A549 (cell line): ENCODE results near the gene CELF4. TPM values are rescaled to one million over a fixed set of nuclear protein-coding genes. Genes with fewer than 3 reads are reported as not detected.

Source experiments
- ATAC-seq, 2 experiments: fragments of 200-7000 bp in 1 of 2; fragments of >200 bp in 1 of 2; cut with Nextera tagmentation in 1 of 2; cut with Tn5 transposase in 1 of 2; 3 replicates each; pipeline versions ENCODE4 v1.8.0 to v1.9.1; 2018 to 2020; ENCODE audit warnings: mild to moderate bottlenecking in 1 of 2, moderate library complexity in 1 of 2
- CTCF ChIA-PET: fragments of 300-600 bp; sonication (Branson Sonifier 250); formaldehyde crosslinking; extraction: SDS; loops from one replicate; lab custom pipeline; 2021; ENCODE audit warnings: antibody characterized with exemption, inconsistent platforms; lab: Yijun Ruan, JAX
- POLR2A ChIA-PET: fragments of 350-600 bp; formaldehyde crosslinking; extraction: SDS; loops from one replicate; lab custom pipeline; 2021; ENCODE audit warnings: antibody characterized with exemption, inconsistent platforms; lab: Yijun Ruan, JAX
- DNase-seq, 2 experiments: peaks; one replicate each; pipeline versions ENCODE4 v3.0.0 to v3.0.0-alpha.2; 2011 to 2016; ENCODE audit warnings: low read depth in 1 of 2, low spot score in 1 of 2
- FAIRE-seq: peaks from 2 replicates; lab custom pipeline; 2011; peaks lifted over from hg19 to GRCh38; lab: Jason Lieb, UNC
- H3K27ac ChIP-seq, 2 experiments: fragments of >200 bp; sonication (Bioruptor Twin); formaldehyde crosslinking; 3 replicates each; pipeline ENCODE4 v1.5.1; 2016 to 2017
- H3K4me1 ChIP-seq: fragments of >200 bp; sonication (Bioruptor Twin); formaldehyde crosslinking; 3 replicates; pipeline ENCODE4 v1.6.1; 2016
- H3K4me2 ChIP-seq: fragments of >200 bp; sonication (Bioruptor Twin); formaldehyde crosslinking; 3 replicates; pipeline ENCODE4 v1.6.1; 2016
- H3K4me3 ChIP-seq: fragments of >200 bp; sonication (Bioruptor Twin); formaldehyde crosslinking; 3 replicates; pipeline ENCODE4 v1.5.1; 2016
- H3K9me3 ChIP-seq: fragments of >200 bp; sonication (Bioruptor Twin); formaldehyde crosslinking; 3 replicates; pipeline ENCODE4 v1.6.1; 2016
- CBX8 ChIP-seq: fragments of 200-600 bp; sonication (generic); IDR thresholded peaks from 2 replicates; pipeline ENCODE4 v1.6.1; 2016
- CHD2 ChIP-seq: fragments of 150-350 bp; IDR thresholded peaks from 2 replicates; pipeline ENCODE4 v1.6.1; 2014; ENCODE audit warnings: low read length; ENCODE audit not compliant: partially characterized antibody
- CHD4 ChIP-seq: fragments of 200-600 bp; sonication (generic); IDR thresholded peaks from 2 replicates; pipeline ENCODE4 v1.6.1; 2016; ENCODE audit warnings: antibody characterized with exemption, mild to moderate bottlenecking, borderline replicate concordance
- CTCF ChIP-seq: fragments of >200 bp; sonication (Bioruptor Twin); formaldehyde crosslinking; IDR thresholded peaks from 3 replicates; pipeline ENCODE4 v1.5.1; 2016
- EHMT2 ChIP-seq: fragments of 200-600 bp; sonication (generic); IDR thresholded peaks from 2 replicates; pipeline ENCODE4 v1.6.1; 2016; ENCODE audit warnings: antibody characterized with exemption, low read depth, mild to moderate bottlenecking, moderate library complexity
- EP300 ChIP-seq, 2 experiments: fragments of >200 bp; sonication (Bioruptor Twin); formaldehyde crosslinking; IDR thresholded peaks; 2 replicates in 1 of 2; 3 replicates in 1 of 2; pipeline ENCODE4 v1.6.1; 2016 to 2017
- FOSB ChIP-seq: fragments of 250-450 bp; sonication (Bioruptor Pico); IDR thresholded peaks from 2 replicates; pipeline ENCODE4 v1.5.0; 2020; ENCODE audit warnings: mild to moderate bottlenecking, moderate library complexity
- GATA3 ChIP-seq: IDR thresholded peaks from 2 replicates; pipeline ENCODE4 v1.6.1; 2012; ENCODE audit warnings: borderline replicate concordance
- HDAC2 ChIP-seq: fragments of 200-600 bp; sonication (generic); IDR thresholded peaks from 2 replicates; pipeline ENCODE4 v1.6.1; 2016
- HOXA7 ChIP-seq: fragments of 250-450 bp; sonication (Bioruptor Pico); IDR thresholded peaks from 2 replicates; pipeline ENCODE4 v1.5.0; 2020; ENCODE audit warnings: mild to moderate bottlenecking, moderate library complexity
- HOXB13 ChIP-seq: fragments of 250-450 bp; sonication (Bioruptor Pico); IDR thresholded peaks from 2 replicates; pipeline ENCODE4 v1.5.0; 2020; ENCODE audit warnings: low read depth, mild to moderate bottlenecking, moderate library complexity
- HOXB5 ChIP-seq: fragments of 250-450 bp; sonication (Bioruptor Pico); IDR thresholded peaks from 2 replicates; pipeline ENCODE4 v1.5.0; 2020; ENCODE audit warnings: mild to moderate bottlenecking, moderate library complexity
- JUNB ChIP-seq: fragments of >200 bp; sonication (Bioruptor Twin); formaldehyde crosslinking; IDR thresholded peaks from 2 replicates; pipeline ENCODE4 v1.6.1; 2016
- KDM1A ChIP-seq: fragments of 200-600 bp; sonication (generic); IDR thresholded peaks from 2 replicates; pipeline ENCODE4 v1.6.1; 2016; ENCODE audit warnings: low read depth, mild to moderate bottlenecking
- MAFK ChIP-seq: fragments of 450-650 bp; IDR thresholded peaks from 2 replicates; pipeline ENCODE4 v1.6.1; 2014; ENCODE audit not compliant: partially characterized antibody
- NPAS2 ChIP-seq: fragments of 250-450 bp; sonication (Bioruptor Pico); IDR thresholded peaks from 2 replicates; pipeline ENCODE4 v1.8.0; 2022; ENCODE audit warnings: mild to moderate bottlenecking, moderate library complexity, borderline replicate concordance
- NR3C1 ChIP-seq: fragments of >200 bp; sonication (Bioruptor Twin); formaldehyde crosslinking; IDR thresholded peaks from 3 replicates; pipeline ENCODE4 v1.6.1; 2017
- POLR2A ChIP-seq: IDR thresholded peaks from 2 replicates; pipeline ENCODE4 v1.6.1; 2012; ENCODE audit warnings: mild to moderate bottlenecking, low read length
- RARB ChIP-seq: fragments of 250-450 bp; sonication (Bioruptor Pico); IDR thresholded peaks from 2 replicates; pipeline ENCODE4 v1.8.0; 2021; ENCODE audit warnings: mild to moderate bottlenecking, moderate library complexity
- RCOR1 ChIP-seq: fragments of 150-350 bp; IDR thresholded peaks from 2 replicates; pipeline ENCODE4 v1.6.1; 2014; ENCODE audit warnings: antibody characterized with exemption, low read length, low read depth
- RNF2 ChIP-seq: fragments of 200-600 bp; sonication (generic); IDR thresholded peaks from 2 replicates; pipeline ENCODE4 v1.6.1; 2016; ENCODE audit warnings: low read depth, mild to moderate bottlenecking, antibody characterized with exemption, moderate library complexity, borderline replicate concordance
- TFCP2L1 ChIP-seq: fragments of 250-450 bp; sonication (Bioruptor Pico); IDR thresholded peaks from 2 replicates; pipeline ENCODE4 v1.5.0; 2021; ENCODE audit warnings: mild to moderate bottlenecking
- TP53 ChIP-seq: fragments of 250-450 bp; sonication (Bioruptor Pico); IDR thresholded peaks from 2 replicates; pipeline ENCODE4 v1.5.0; 2021; ENCODE audit warnings: mild to moderate bottlenecking, moderate library complexity
- ZFP36 ChIP-seq: fragments of 450-650 bp; IDR thresholded peaks from 2 replicates; pipeline ENCODE4 v1.6.1; 2014; ENCODE audit warnings: borderline replicate concordance; ENCODE audit not compliant: partially characterized antibody
- ZSCAN20 ChIP-seq: fragments of 250-450 bp; sonication (Bioruptor Pico); IDR thresholded peaks from 2 replicates; pipeline ENCODE4 v1.8.0; 2022; ENCODE audit warnings: mild to moderate bottlenecking, moderate library complexity
- WGBS: methylation state at CpG from one replicate; pipeline ENCODE4 v1.1.6; 2017; ENCODE audit errors: missing lambda C conversion rate; 5-methylcytosine and 5-hydroxymethylcytosine counted together
- polyA plus RNA-seq, 4 experiments: library from polyadenylated mRNA; depleted of rRNA in 3 of 4; stranded (reverse); fragments of >200 nt; fragmentation: RNase III in 1 of 4; extraction: RNeasy Plus Mini Kit Qiagen cat#74134 plus additional on column Dnase treatment in 1 of 4; gene quantifications; 2 replicates in 3 of 4; 3 replicates in 1 of 4; pipeline ENCODE4 v1.2.3, GENCODE V29; 2011 to 2017
- TF ChIP-seq, protein P1 (sequence below): fragments of 250-450 bp; sonication (Bioruptor Pico); IDR thresholded peaks from 2 replicates; pipeline ENCODE4 v1.5.0; 2021; ENCODE audit warnings: mild to moderate bottlenecking, moderate library complexity, borderline replicate concordance
- TF ChIP-seq, protein P2 (sequence below): fragments of >200 bp; sonication (Bioruptor Twin); formaldehyde crosslinking; IDR thresholded peaks from 2 replicates; pipeline ENCODE4 v1.6.1; 2016

CELF4 gene
- polyA plus RNA-seq, 2 of the 4 experiments (the other 2 are of a cell fraction), result 0.08 TPM; not detected in 1

- Histone ChIP-seq H3K4me2 (no peak overlapping the region), H3K4me3 (no peak overlapping the region), H3K27ac (no peak overlapping the region), H3K4me1 (no peaks in the 10 kb centered on the region), H3K9me3 (no peaks in the 10 kb centered on the region)
- CTCF ChIA-PET, result interaction anchor here (1.0 kb wide), 1 partner anchor 8 kb away, joined by 3 read pairs; no protein-coding TSS in a partner anchor
- no peak for ATAC-seq
- 16% methylated on average over 18 of the region's 19 CpGs for WGBS
- TF ChIP-seq JUNB (no peak), ZSCAN20 (CRISPR knock-in tag) (no peak), RCOR1 (no peak), CHD4 (no peak), KDM1A (no peak), RARB (no peak), MAFK (no peak), TFCP2L1 (CRISPR knock-in tag) (no peak)
- TF ChIP-seq, protein P1, sequence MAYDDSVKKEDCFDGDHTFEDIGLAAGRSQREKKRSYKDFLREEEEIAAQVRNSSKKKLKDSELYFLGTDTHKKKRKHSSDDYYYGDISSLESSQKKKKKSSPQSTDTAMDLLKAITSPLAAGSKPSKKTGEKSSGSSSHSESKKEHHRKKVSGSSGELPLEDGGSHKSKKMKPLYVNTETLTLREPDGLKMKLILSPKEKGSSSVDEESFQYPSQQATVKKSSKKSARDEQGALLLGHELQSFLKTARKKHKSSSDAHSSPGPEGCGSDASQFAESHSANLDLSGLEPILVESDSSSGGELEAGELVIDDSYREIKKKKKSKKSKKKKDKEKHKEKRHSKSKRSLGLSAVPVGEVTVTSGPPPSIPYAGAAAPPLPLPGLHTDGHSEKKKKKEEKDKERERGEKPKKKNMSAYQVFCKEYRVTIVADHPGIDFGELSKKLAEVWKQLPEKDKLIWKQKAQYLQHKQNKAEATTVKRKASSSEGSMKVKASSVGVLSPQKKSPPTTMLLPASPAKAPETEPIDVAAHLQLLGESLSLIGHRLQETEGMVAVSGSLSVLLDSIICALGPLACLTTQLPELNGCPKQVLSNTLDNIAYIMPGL, result no peak
- POLR2A ChIA-PET, result no interaction called here
- DNase-seq, result no peak
- FAIRE-seq, result no peak
These were observed 19.9 kb downstream of the CELF4 start for GRCh38 chr18:37545461-37546271.

- no peaks in the 10 kb centered on the region for H3K4me1 ChIP-seq
- ChIA-PET CTCF (interaction anchor here (1.1 to 1.9 kb wide), 2 partner anchors 12 to 202 kb away, joined by 3 to 4 read pairs; no protein-coding TSS in a partner anchor), POLR2A (no interaction called here)
- H3K27ac ChIP-seq, result no peak overlapping the region
- no peak overlapping the region for H3K4me3 ChIP-seq
- TF ChIP-seq HOXB13 (CRISPR knock-in tag), result no peak
- TF ChIP-seq FOSB, result no peak
- no peak for TF ChIP-seq POLR2A
- no peak for TF ChIP-seq HOXA7
- TF ChIP-seq, protein P2, sequence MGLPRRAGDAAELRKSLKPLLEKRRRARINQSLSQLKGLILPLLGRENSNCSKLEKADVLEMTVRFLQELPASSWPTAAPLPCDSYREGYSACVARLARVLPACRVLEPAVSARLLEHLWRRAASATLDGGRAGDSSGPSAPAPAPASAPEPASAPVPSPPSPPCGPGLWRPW, result no peak
- no peak for TF ChIP-seq ZSCAN20 (CRISPR knock-in tag)
- TF ChIP-seq TFCP2L1 (CRISPR knock-in tag), result no peak
- no peak for TF ChIP-seq CBX8
- TF ChIP-seq CTCF, result no peak
- TF ChIP-seq NPAS2 (CRISPR knock-in tag), result no peak
- no peak for TF ChIP-seq RNF2
- no peak for TF ChIP-seq TP53 (CRISPR knock-in tag)
- no peak for TF ChIP-seq ZFP36
- TF ChIP-seq NR3C1, result no peak
- no peak for TF ChIP-seq EP300 (IDR thresholded peaks at IDR 0.05)
- no peak for TF ChIP-seq HDAC2
- TF ChIP-seq GATA3, result no peak
- no peak for TF ChIP-seq CHD2
- TF ChIP-seq HOXB5 (CRISPR knock-in tag), result no peak
- TF ChIP-seq EHMT2, result no peak
- ATAC-seq (no peak), FAIRE-seq (no peak), DNase-seq (no peak)
- WGBS, result 0% methylated on average over 3 of the region's 5 CpGs
- no peaks in the 10 kb centered on the region for H3K9me3 ChIP-seq
- H3K4me2 ChIP-seq, result no peak overlapping the region
These were observed 20.9 kb downstream of the CELF4 start for GRCh38 chr18:37544713-37545112.
